Activated CD8-positive, alpha-beta T cell treated with anti-CD3 and anti-CD28 coated beads for 36 hours (primary cell): ENCODE measurements around the gene SVIL. TPM values are rescaled to one million over a fixed set of nuclear protein-coding genes. Genes with fewer than 3 reads are reported as not detected.
A peak's percentile ranks its signal among the peaks of the same experiment; 100 is the strongest.
"Not testable (repeated sequence)": the region's sequence is repeated elsewhere in the genome, so short reads cannot be mapped to it uniquely, and the experiment has no call there.

Source experiments
- ATAC-seq: fragments of 200-7000 bp; cut with Tn5 transposase; one replicate; pipeline ENCODE4 v1.10.0; 2021; ENCODE audit warnings: mild to moderate bottlenecking, moderate library complexity
- CTCF ChIA-PET: fragments of 350-600 bp; sonication (Branson Sonifier 250); formaldehyde crosslinking; loops from one replicate; lab custom pipeline; 2021; ENCODE audit warnings: antibody characterized with exemption; lab: Charles Lee
- POLR2A ChIA-PET: fragments of 350-600 bp; sonication (Branson Sonifier 250); formaldehyde crosslinking; loops from one replicate; lab custom pipeline; 2021; ENCODE audit warnings: antibody characterized with exemption; lab: Charles Lee
- DNase-seq: peaks from one replicate; pipeline ENCODE4 v3.0.0-alpha.2; 2020
- H3K27ac Mint-ChIP-seq: one replicate; pipeline ENCODE4 v1.8.0; 2021; ENCODE audit warnings: mild to moderate bottlenecking, mixed read lengths
- H3K27me3 Mint-ChIP-seq: one replicate; pipeline ENCODE4 v1.8.0; 2021; ENCODE audit warnings: mixed read lengths
- H3K36me3 Mint-ChIP-seq: one replicate; pipeline ENCODE4 v1.8.0; 2021; ENCODE audit warnings: low read depth, mixed read lengths
- H3K4me1 Mint-ChIP-seq: one replicate; pipeline ENCODE4 v1.8.0; 2021; ENCODE audit warnings: low read depth, mixed read lengths
- H3K4me3 Mint-ChIP-seq: one replicate; pipeline ENCODE4 v1.8.0; 2021; ENCODE audit warnings: mild to moderate bottlenecking, moderate library complexity, mixed read lengths
- H3K9me3 Mint-ChIP-seq: one replicate; pipeline ENCODE4 v1.8.0; 2021; ENCODE audit warnings: mixed read lengths
- CTCF ChIP-seq: fragments of 200-600 bp; IDR thresholded peaks from one replicate; pipeline ENCODE4 v1.8.0; 2022; ENCODE audit warnings: antibody characterized with exemption, mild to moderate bottlenecking
- intact Hi-C: fragments of 100-400 bp; cut with micrococcal nuclease; formaldehyde crosslinking; loops from one replicate; pipeline ENCODE4 v1.10.0; 2022
- total RNA-seq, 2 experiments: library from RNA; stranded (reverse); gene quantifications; one replicate each; pipeline ENCODE4 v1.2.3, GENCODE V29; 2021

The SVIL gene
- total RNA-seq, 2 experiments from 2014 or later, result 7.9 to 8.9 TPM

- ChIA-PET POLR2A (interaction anchor here (1.0 kb wide), 1 partner anchor 35 kb away, joined by 3 read pairs; no protein-coding TSS in a partner anchor), CTCF (interaction anchor here (0.6 to 1.8 kb wide), 16 partner anchors 11 to 85 kb away, joined by 3 to 19 read pairs (median 4); no protein-coding TSS in a partner anchor)
- peak overlapping the region; percentile 59 for H3K27ac Mint-ChIP-seq
- ATAC-seq, result no peak
- TF ChIP-seq CTCF, result no peak
- no peak for DNase-seq
- peaks cover 17% of the 10 kb centered on the region for H3K4me1 Mint-ChIP-seq
- no peaks in the 10 kb centered on the region for H3K9me3 Mint-ChIP-seq
- no peaks in the 10 kb centered on the region for H3K36me3 Mint-ChIP-seq
- H3K27me3 Mint-ChIP-seq, result no peaks in the 10 kb centered on the region
- H3K4me3 Mint-ChIP-seq, result no peak overlapping the region
- intact Hi-C loops, result no loop called here
Measured at GRCh38 chr10:29446327-29446726, 188.4 kb downstream of the SVIL start.

- POLR2A ChIA-PET, result no interaction called here
- no peak overlapping the region for H3K27ac Mint-ChIP-seq
- H3K4me3 Mint-ChIP-seq, result no peak overlapping the region
- intact Hi-C loops, result no loop called here
- peak; percentile 54 for DNase-seq
- no peaks in the 10 kb centered on the region for H3K27me3 Mint-ChIP-seq
- peak; percentile 58 for ATAC-seq
- peaks cover 7% of the 10 kb centered on the region for H3K9me3 Mint-ChIP-seq
- peaks cover 14% of the 10 kb centered on the region for H3K4me1 Mint-ChIP-seq
- no peak for TF ChIP-seq CTCF
- H3K36me3 Mint-ChIP-seq, result peaks cover 9% of the 10 kb centered on the region
- CTCF ChIA-PET, result interaction anchor here (1.3 to 1.5 kb wide), 2 partner anchors 57 to 149 kb away, joined by 3 to 6 read pairs; no protein-coding TSS in a partner anchor
Measured at GRCh38 chr10:29443745-29444523, 190.8 kb downstream of the SVIL start.

- DNase-seq, result no peak
- no peak overlapping the region for H3K4me3 Mint-ChIP-seq
- POLR2A ChIA-PET, result interaction anchor here (1.6 kb wide), 1 partner anchor 17 kb away, joined by 3 read pairs; no protein-coding TSS in a partner anchor
- intact Hi-C loops, result no loop called here
- no peak for TF ChIP-seq CTCF
- H3K27ac Mint-ChIP-seq, result no peak overlapping the region
- H3K27me3 Mint-ChIP-seq, result no peaks in the 10 kb centered on the region
- CTCF ChIA-PET, result interaction anchor here (1.1 to 1.6 kb wide), 3 partner anchors 8 to 71 kb away, joined by 3 to 4 read pairs (median 4); no protein-coding TSS in a partner anchor
- H3K4me1 Mint-ChIP-seq, result peaks cover 7% of the 10 kb centered on the region
- H3K36me3 Mint-ChIP-seq, result peaks cover 24% of the 10 kb centered on the region
- H3K9me3 Mint-ChIP-seq, result peaks cover 21% of the 10 kb centered on the region
- no peak for ATAC-seq
Measured at GRCh38 chr10:29440981-29441380, 193.8 kb downstream of the SVIL start.

- ATAC-seq, H3K27ac Mint-ChIP-seq, H3K4me1 Mint-ChIP-seq, POLR2A ChIA-PET, DNase-seq, intact Hi-C loops, H3K27me3 Mint-ChIP-seq, H3K4me3 Mint-ChIP-seq: not testable (repeated sequence)
- CTCF ChIA-PET, result interaction anchor here (1.2 to 1.4 kb wide), 2 partner anchors 9 to 57 kb away, joined by 4 read pairs; no protein-coding TSS in a partner anchor
- Mint-ChIP-seq H3K9me3 (peaks cover 22% of the 10 kb centered on the region), H3K36me3 (peaks cover 29% of the 10 kb centered on the region)
Measured at GRCh38 chr10:29439005-29439404, 195.8 kb downstream of the SVIL start.

GRCh38 chr10:29438271-29438670 lies 196.5 kb downstream of the SVIL start:
- H3K4me3 Mint-ChIP-seq, result no peak overlapping the region
- CTCF ChIA-PET, result interaction anchor here (0.6 to 1.4 kb wide), 3 partner anchors 10 to 58 kb away, joined by 4 read pairs; no protein-coding TSS in a partner anchor

More at GRCh38 chr10:29438271-29438670, 196.5 kb downstream of the SVIL start:
- no peak for ATAC-seq
- peaks cover 22% of the 10 kb centered on the region for H3K9me3 Mint-ChIP-seq
- no peak for DNase-seq
- no peak for TF ChIP-seq CTCF
- H3K27ac Mint-ChIP-seq, result no peak overlapping the region
- H3K4me1 Mint-ChIP-seq, result peaks cover 4% of the 10 kb centered on the region
- POLR2A ChIA-PET, result no interaction called here
- peaks cover 29% of the 10 kb centered on the region for H3K36me3 Mint-ChIP-seq
- intact Hi-C loops, result no loop called here
- H3K27me3 Mint-ChIP-seq, result no peaks in the 10 kb centered on the region
